RWPE2 (cell line): ENCODE data around the gene FECH.

Experiments used
- ATAC-seq: fragments of 200-7000 bp; cut with Tn5 transposase; 3 replicates; pipeline ENCODE4 v1.9.1; 2021; ENCODE audit warnings: low read depth
- DNase-seq: peaks from one replicate; pipeline ENCODE4 v3.0.0-alpha.2; 2020; ENCODE audit warnings: low spot score
- H3K27ac ChIP-seq: fragments of 450-650 bp; 2 replicates; pipeline ENCODE4 v1.5.1; 2017; ENCODE audit warnings: mild to moderate bottlenecking; ENCODE audit not compliant: poor library complexity, severe bottlenecking
- H3K27me3 ChIP-seq: fragments of 250-450 bp; sonication (Bioruptor Pico); 2 replicates; pipeline ENCODE4 v1.5.1; 2021; ENCODE audit warnings: mild to moderate bottlenecking, moderate library complexity; ENCODE audit not compliant: insufficient read depth, poor library complexity, severe bottlenecking
- H3K36me3 ChIP-seq: fragments of 250-450 bp; sonication (Bioruptor Pico); 2 replicates; pipeline ENCODE4 v1.5.1; 2020; ENCODE audit warnings: low read depth, mild to moderate bottlenecking, moderate library complexity
- H3K4me1 ChIP-seq: fragments of 250-450 bp; sonication (Bioruptor Pico); 2 replicates; pipeline ENCODE4 v1.5.1; 2021; ENCODE audit warnings: mild to moderate bottlenecking, moderate library complexity; ENCODE audit not compliant: insufficient read depth, poor library complexity, severe bottlenecking
- H3K4me3 ChIP-seq: fragments of 250-450 bp; sonication (Bioruptor Pico); 2 replicates; pipeline ENCODE4 v1.5.1; 2021; ENCODE audit warnings: mild to moderate bottlenecking, moderate library complexity; ENCODE audit not compliant: severe bottlenecking
- H3K9me3 ChIP-seq: fragments of 250-450 bp; sonication (Bioruptor Pico); 2 replicates; pipeline ENCODE4 v1.5.1; 2021; ENCODE audit warnings: mild to moderate bottlenecking, moderate library complexity; ENCODE audit not compliant: severe bottlenecking
- TF ChIP-seq, protein P1 (sequence below): fragments of 450-650 bp; IDR thresholded peaks from one replicate; pipeline ENCODE4 v1.5.1; 2017; ENCODE audit warnings: mild to moderate bottlenecking, moderate library complexity; ENCODE audit not compliant: poor library complexity, severe bottlenecking

The FECH gene

DNA sequence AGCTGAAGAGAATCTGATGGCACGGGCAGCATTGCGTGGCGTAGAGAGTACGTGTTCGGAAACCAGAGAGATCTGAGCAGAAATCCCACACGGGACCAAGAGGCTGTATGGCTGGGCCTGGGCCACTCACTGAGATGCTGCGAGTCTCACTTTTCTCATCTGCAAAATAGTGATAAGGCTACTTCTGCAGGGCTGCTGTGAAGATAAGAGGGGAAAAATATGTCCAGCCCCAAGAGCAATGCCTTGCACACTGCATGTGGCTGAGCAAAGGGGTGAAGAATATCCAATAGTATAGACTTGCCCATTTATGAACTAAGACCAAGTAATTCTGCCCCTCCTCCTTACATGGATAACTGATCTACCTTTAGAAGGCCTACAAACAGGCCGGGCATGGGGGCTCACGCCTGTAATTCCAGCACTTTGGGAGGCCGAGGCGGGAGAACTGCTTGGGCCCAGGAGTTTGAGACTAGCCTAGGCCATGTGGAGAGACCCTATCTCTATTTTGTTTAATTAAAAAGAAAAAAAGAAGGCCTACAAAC is 3.1 kb downstream of the FECH start:
- Histone ChIP-seq H3K4me3 (no peak overlapping the region), H3K36me3 (peaks cover 8% of the 10 kb centered on the region), H3K4me1 (peaks cover 8% of the 10 kb centered on the region), H3K9me3 (no peaks in the 10 kb centered on the region), H3K27me3 (no peaks in the 10 kb centered on the region), H3K27ac (no peak overlapping the region)
- ATAC-seq (no peak), DNase-seq (no peak)
- TF ChIP-seq, protein P1, sequence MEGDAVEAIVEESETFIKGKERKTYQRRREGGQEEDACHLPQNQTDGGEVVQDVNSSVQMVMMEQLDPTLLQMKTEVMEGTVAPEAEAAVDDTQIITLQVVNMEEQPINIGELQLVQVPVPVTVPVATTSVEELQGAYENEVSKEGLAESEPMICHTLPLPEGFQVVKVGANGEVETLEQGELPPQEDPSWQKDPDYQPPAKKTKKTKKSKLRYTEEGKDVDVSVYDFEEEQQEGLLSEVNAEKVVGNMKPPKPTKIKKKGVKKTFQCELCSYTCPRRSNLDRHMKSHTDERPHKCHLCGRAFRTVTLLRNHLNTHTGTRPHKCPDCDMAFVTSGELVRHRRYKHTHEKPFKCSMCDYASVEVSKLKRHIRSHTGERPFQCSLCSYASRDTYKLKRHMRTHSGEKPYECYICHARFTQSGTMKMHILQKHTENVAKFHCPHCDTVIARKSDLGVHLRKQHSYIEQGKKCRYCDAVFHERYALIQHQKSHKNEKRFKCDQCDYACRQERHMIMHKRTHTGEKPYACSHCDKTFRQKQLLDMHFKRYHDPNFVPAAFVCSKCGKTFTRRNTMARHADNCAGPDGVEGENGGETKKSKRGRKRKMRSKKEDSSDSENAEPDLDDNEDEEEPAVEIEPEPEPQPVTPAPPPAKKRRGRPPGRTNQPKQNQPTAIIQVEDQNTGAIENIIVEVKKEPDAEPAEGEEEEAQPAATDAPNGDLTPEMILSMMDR, result no peak

DNA sequence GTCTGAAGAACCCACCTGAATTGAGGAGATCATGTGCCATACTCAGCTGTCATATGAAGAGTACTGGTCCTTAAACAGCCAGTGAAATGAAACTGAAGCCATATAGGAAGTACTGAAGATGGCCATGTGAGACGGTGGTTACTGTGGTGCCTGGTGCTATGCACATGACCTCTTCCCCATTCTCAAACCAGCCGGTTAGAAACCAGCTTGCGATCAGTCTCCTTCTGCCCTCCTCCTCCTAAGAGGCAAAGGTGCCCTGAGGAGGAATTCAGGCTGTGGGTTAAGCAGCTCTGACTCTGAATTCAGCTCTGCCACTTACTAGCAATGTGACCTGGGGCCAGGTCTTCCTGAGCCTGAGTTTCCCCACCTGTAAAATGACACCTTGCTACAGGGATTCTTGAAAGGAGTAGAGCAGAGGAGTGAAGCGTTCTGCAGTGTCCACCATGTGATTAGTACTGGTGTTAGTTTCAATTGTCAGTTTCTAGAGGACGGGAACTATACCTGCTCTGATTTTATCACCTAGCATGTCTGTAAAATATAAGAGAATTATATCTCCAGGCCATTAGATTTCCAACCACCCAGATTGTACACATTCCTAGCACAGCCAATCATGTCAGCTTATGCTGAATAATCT is 5.1 kb downstream of the FECH start:
- TF ChIP-seq, protein P1, result no peak
- Histone ChIP-seq H3K4me1 (peaks cover 8% of the 10 kb centered on the region), H3K36me3 (peaks cover 21% of the 10 kb centered on the region), H3K27ac (no peak overlapping the region), H3K9me3 (no peaks in the 10 kb centered on the region), H3K27me3 (no peaks in the 10 kb centered on the region), H3K4me3 (no peak overlapping the region)
- DNase-seq, result no peak
- ATAC-seq, result no peak

DNA sequence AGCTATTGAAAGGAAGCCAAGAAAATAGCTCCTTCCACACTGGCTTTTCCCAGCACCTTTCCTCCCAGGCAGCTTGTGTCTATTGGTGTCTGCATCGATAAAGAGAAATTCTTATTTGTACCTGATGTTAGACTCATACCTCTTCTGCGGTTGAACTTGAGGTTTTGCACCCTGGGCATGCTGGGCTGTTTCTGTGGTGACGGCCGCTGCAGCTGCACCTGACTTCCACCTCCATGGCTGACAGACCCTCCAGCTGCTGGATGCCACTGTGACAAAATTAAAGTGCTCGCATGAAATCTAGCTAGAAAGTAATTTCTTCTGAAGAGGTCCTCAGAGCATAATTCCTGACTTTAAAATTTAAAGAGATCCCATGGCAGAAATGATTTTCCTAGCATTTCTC is 6.6 kb downstream of the FECH start:
- DNase-seq, result no peak
- H3K27me3 ChIP-seq, result no peaks in the 10 kb centered on the region
- H3K36me3 ChIP-seq, result peaks cover 23% of the 10 kb centered on the region
- no peaks in the 10 kb centered on the region for H3K9me3 ChIP-seq
- ATAC-seq, result no peak
- H3K4me1 ChIP-seq, result peaks cover 3% of the 10 kb centered on the region
- TF ChIP-seq, protein P1, result no peak
- H3K4me3 ChIP-seq, result no peak overlapping the region
- no peak overlapping the region for H3K27ac ChIP-seq

DNA sequence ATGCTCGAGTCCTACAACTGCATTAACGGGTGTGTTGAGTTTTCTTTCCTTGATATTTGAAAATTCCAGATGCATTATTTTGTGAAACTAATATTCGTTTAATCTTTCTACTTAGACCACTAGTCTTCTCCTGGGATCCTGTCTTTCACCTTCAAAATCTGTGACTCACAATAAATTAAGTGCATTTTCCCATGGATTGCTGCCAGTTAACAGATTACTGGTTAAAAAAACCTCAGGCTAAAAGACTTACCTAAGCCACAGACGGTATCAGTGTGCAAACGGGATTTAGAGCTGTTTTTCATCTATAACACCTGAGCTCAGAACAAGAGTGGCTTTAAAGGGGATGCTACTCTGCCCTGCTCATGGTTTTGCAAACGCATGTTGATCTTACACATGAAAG is 10.2 kb downstream of the FECH start:
- H3K27ac ChIP-seq, result no peak overlapping the region
- H3K36me3 ChIP-seq, result peaks cover 23% of the 10 kb centered on the region
- TF ChIP-seq, protein P1, result no peak
- H3K4me1 ChIP-seq, result no peaks in the 10 kb centered on the region
- DNase-seq, result no peak
- H3K9me3 ChIP-seq, result no peaks in the 10 kb centered on the region
- no peaks in the 10 kb centered on the region for H3K27me3 ChIP-seq
- H3K4me3 ChIP-seq, result no peak overlapping the region
- no peak for ATAC-seq

- no peak for ATAC-seq
- peaks cover 31% of the 10 kb centered on the region for H3K36me3 ChIP-seq
Observed at GRCh38 chr18:57575542-57575941, 11.0 kb downstream of the FECH start.

More at GRCh38 chr18:57575542-57575941, 11.0 kb downstream of the FECH start:
- no peak for DNase-seq
- Histone ChIP-seq H3K4me1 (no peaks in the 10 kb centered on the region), H3K4me3 (no peak overlapping the region), H3K27ac (no peak overlapping the region), H3K27me3 (no peaks in the 10 kb centered on the region), H3K9me3 (no peaks in the 10 kb centered on the region)
- TF ChIP-seq, protein P1, result no peak
